Uterus (tissue), 2 donors: ENCODE results near the gene CA14.

ENCODE experiments used
- POLR2A ChIP-seq, 2 donors: fragments of 450-650 bp; IDR thresholded peaks; one replicate each; pipeline ENCODE4 v1.6.1; 2016; ENCODE audit warnings: antibody characterized with exemption in 2 of 2, mild to moderate bottlenecking in 1 of 2, moderate library complexity in 1 of 2
- TF ChIP-seq, protein P1 (sequence below), 4 experiments: fragments of 200-600 bp in 2 of 4; fragments of 450-650 bp in 2 of 4; sonication (generic) in 2 of 4; IDR thresholded peaks; one replicate each; pipeline ENCODE4 v1.5.1; 2016 to 2019; ENCODE audit warnings: antibody characterized with exemption in 4 of 4, mild to moderate bottlenecking in 2 of 4, moderate library complexity in 1 of 4

DNA sequence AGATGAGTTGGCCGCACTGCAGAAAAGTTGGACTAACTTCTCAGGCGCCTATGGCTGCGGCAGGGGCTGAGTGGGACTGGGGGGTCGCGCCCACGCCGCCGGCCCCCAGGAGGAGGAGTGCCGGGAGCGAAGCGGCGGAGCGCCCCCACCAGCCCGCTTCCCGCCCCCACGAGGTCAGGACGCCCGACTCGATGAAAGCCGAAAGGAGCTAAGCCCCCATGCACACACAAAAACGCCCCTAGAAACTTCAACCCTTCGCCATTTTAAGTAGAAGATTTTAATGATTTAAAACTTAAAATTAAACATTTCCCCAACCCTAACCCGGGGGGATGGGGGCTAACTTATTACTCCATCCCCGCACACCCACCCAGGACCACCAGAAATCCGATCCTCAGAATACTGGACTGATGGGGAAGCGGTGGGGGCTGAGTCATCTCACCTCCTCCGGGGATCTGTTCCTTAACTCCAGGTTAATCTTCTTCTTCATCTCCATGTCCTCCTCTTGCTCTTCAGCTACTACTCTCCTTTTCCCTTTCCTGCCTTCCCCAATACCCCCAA is 22.2 kb upstream of the CA14 start:
- TF ChIP-seq, protein P1, sequence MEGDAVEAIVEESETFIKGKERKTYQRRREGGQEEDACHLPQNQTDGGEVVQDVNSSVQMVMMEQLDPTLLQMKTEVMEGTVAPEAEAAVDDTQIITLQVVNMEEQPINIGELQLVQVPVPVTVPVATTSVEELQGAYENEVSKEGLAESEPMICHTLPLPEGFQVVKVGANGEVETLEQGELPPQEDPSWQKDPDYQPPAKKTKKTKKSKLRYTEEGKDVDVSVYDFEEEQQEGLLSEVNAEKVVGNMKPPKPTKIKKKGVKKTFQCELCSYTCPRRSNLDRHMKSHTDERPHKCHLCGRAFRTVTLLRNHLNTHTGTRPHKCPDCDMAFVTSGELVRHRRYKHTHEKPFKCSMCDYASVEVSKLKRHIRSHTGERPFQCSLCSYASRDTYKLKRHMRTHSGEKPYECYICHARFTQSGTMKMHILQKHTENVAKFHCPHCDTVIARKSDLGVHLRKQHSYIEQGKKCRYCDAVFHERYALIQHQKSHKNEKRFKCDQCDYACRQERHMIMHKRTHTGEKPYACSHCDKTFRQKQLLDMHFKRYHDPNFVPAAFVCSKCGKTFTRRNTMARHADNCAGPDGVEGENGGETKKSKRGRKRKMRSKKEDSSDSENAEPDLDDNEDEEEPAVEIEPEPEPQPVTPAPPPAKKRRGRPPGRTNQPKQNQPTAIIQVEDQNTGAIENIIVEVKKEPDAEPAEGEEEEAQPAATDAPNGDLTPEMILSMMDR (IDR thresholded peaks at IDR 0.05) = no peak
- no peak for TF ChIP-seq POLR2A (IDR thresholded peaks at IDR 0.05)
